GM10847 (cell line): ENCODE results near the gene HTT-AS.

ENCODE experiments used
- POLR2A ChIP-seq: IDR thresholded peaks from 2 replicates; pipeline ENCODE4 v1.6.1; 2011; ENCODE audit not compliant: insufficient read length; ENCODE audit errors: extremely low read depth

HTT-AS gene

GRCh38 chr4:3074078-3074845 lies at the start of gene HTT-AS, which contains the start of gene HTT:
Gene HTT-AS (minus strand): TSS chr4:3074538.
Gene HTT (plus strand): TSS chr4:3074681. CDS start chr4:3074826, 145 bp downstream.
- TF ChIP-seq POLR2A: peak; percentile 58

DNA sequence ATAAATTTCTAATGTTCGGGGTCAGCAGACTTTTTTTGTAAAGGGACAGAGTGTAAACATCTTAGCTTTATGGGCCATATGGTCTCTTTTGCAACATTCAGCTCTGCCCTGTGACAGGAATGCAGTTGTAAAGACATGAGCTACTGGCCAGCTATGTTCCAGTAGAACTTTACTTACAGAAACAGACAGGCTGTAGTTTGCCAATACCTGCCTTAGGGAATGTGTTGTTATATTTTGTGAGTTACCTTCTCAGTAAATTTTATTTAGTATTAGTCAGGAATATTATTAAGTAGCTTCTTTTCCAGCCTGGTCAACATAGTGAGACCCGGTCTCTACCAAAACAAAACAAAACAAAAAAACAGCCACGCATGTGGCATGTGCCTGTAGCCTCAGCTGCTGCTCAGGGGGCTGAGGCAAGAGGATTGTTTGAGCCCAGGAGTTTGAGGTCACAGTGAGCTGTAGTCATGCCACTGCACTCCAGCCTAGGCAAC lies 48.9 kb upstream of the HTT-AS start:
- no peak for TF ChIP-seq POLR2A

- no peak for TF ChIP-seq POLR2A
Observed at GRCh38 chr4:3122081-3122563, 47.8 kb upstream of the HTT-AS start.

DNA sequence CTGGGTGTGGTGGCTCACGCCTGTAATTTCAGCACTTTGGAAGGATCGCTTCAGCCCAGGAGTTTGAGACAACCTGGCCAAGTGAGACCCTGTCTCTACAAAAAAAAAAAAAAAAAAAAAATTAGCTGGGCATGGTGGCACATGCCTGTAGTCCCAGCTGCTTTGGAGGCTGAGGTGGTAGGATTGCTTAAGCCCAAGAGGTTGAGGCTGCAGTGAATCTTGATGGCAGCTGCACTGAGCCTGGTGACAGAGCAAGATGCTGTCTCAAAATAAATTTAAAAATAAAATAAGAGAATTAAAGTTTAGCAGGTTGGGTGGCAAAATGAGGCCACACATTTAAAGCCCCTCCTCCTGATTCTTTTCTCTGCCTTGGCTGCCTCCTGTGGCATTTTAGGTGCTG lies 47.3 kb upstream of the HTT-AS start:
- TF ChIP-seq POLR2A: no peak

GRCh38 chr4:3121110-3121509 lies 46.8 kb upstream of the HTT-AS start:
- no peak for TF ChIP-seq POLR2A

GRCh38 chr4:3119464-3119863 lies 45.1 kb upstream of the HTT-AS start:
- TF ChIP-seq POLR2A: no peak

GRCh38 chr4:3118312-3118711 lies 44.0 kb upstream of the HTT-AS start:
- no peak for TF ChIP-seq POLR2A

- no peak for TF ChIP-seq POLR2A
Observed at GRCh38 chr4:3116955-3117354, 42.6 kb upstream of the HTT-AS start.

GRCh38 chr4:3115637-3116270 lies 41.4 kb upstream of the HTT-AS start:
- no peak for TF ChIP-seq POLR2A

GRCh38 chr4:3114377-3114776 lies 40.0 kb upstream of the HTT-AS start:
- TF ChIP-seq POLR2A: no peak

DNA sequence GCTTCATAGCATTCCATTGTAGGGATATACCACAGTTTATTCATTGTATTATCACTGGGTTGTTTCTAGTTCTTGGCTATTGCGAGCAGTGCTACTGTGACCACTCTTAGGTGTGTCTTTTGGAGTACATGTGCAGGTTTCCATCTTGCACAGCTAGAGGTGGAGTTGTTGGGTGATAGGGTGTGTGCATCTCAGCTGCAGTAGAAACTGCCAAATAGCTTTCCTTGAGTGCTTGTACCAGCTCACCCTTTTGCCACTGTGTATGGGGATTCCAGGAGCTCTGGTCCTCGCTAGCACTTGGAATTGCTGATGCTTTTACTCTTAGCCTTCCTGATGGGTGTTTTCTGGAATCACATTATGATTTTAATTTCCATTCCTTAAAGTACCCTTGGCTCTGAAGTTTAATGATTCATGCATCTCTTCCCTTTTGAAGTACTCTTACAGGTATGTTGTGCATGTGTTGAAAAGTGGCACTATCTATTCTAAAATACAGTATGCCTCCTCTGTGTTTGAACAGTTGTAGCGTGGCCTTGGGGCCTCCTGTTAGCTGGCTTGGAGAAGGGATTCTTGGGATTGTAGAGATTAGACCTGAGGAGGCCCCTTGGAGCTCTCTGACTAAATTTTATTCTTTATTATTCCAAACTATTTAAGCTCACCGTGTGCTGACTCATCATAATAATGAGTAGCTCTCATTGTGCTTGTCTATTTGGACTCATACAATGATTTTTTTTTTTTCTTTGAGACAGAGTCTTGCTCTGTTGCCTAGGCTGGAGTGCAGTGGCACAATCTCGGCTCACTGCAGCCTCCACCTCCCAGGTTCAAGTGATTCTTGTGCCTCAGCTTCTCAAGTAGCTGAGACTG lies 38.5 kb upstream of the HTT-AS start:
- TF ChIP-seq POLR2A: no peak

- no peak for TF ChIP-seq POLR2A
Observed at GRCh38 chr4:3112201-3112600, 37.9 kb upstream of the HTT-AS start.

- TF ChIP-seq POLR2A: no peak
Observed at GRCh38 chr4:3111461-3111860, 37.1 kb upstream of the HTT-AS start.

DNA sequence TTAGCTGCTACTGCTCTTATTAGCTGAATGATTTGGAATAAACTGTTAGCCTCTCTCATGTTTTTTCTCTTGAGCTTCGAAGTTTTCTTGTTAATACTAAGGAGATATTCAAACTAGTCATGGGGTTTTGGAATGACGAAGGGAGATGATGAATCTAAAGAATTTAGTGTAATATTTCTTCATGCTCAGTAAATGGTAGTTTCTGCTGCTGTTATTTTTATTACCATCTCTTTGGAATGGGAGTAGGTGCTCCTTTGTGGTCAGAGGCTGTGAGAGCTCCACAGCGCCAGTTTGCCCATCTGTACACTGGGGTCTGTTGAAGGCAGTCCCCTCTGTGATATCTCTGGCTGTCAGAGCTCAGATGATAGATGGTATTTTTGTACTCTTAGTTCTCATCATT lies 33.9 kb upstream of the HTT-AS start:
- no peak for TF ChIP-seq POLR2A

- TF ChIP-seq POLR2A: no peak
Observed at GRCh38 chr4:3107691-3108121, 33.4 kb upstream of the HTT-AS start.
